ENCODE results near the gene ZNF584.
A peak's percentile ranks its signal among the peaks of the same experiment; 100 is the strongest.

Gene ZNF584

GRCh38 chr19:58380037-58380661, 28.3 kb upstream of the ZNF584 start:
- no peak for DNase-seq
- TF ChIP-seq GATA1 (IDR thresholded peaks at IDR 0.05; ENCODE audit: low read depth, low read length) (no peak), POLR2A (IDR thresholded peaks at IDR 0.05; ENCODE audit: low read length) (no peak)

DNA sequence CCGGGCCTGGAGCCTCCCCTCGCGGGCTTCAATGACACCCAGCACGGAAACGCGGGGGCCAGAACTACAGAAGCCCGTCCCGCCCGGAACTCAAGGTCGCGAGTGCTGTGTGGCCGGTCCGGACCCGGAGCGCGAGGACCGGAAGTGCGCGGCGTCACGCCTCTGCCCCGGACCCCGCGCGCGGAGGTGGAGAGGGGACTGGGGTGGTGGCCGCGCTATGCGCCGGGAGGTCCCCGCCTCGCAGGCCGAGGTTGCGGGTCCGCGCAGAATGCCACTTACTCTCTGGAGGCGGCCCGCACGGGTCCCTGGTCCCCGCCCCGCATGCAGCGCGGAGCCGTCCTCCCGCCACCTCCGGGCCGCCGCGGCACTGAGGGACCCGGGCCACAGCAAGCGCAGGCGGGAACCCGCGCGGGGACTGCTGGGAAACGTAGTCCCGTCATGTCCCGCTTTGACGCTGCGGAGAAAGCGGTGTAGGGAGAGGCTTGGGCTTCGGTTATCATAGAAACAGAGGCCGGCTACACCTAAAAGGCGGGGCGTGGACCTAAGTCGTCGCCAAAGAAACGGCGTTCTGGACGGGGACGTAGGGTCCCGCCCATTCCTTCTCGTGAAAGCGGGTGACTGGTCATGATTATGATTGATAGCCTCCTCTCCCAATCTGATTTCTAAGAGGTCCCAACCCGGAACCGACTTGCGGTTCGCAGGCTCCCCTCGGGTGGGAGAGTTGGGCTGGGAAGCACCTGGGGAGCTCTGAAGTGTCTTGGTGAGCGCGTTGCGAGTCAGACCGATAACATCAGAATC, 27.6 kb upstream of the ZNF584 start, which contains the start of gene ZNF837:
Gene ZNF837 (minus strand): TSS at position 369 of the 798 bp plus-strand sequence. CDS start 11,698 bp downstream, outside the sequence.
- DNase-seq = peak; percentile 100
- TF ChIP-seq GATA1 (IDR thresholded peaks at IDR 0.05; ENCODE audit: low read depth, low read length) (no peak), POLR2A (IDR thresholded peaks at IDR 0.05; ENCODE audit: low read length) (peak; percentile 95)

DNA sequence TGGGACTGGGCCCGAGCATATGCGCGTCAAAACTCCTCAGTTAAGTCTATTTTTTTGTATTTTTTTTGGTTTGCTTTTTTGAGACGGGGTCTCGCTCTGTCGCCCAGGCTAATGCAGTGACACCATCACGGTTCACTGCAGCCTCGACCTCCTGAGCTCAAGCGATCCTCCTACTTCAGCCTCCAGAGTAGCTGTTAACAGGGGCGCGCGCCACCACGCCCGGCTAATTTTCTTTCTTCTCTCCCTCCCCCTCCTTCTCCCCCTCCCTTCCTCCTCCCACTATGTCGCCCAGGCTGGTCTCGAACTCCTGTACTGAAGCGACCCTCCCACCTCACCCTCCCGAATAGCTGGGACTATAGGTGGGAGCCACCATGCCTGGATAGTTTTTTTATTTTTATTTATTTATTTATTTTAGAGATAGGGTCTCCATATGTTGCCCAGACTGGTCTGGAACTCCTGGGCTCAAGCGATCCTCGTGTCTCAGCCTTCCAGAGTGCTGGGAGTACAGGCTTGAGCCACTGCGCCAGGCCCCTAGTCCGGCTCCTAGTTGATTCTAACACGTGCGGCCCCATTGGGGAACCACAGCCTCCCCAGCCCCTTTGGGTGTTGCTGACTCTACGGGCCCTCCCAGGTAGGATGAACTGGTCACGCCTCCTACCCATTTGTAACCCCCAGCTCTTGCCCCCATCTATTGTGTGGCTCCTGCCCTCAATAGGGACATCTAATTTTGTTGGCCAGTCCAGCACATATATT, 26.8 kb upstream of the ZNF584 start:
- no peak for TF ChIP-seq GATA1 (IDR thresholded peaks at IDR 0.05; ENCODE audit: low read depth, low read length)
- no peak for TF ChIP-seq POLR2A (IDR thresholded peaks at IDR 0.05; ENCODE audit: low read length)
- no peak for DNase-seq

GRCh38 chr19:58382997-58383603, 25.3 kb upstream of the ZNF584 start:
- TF ChIP-seq GATA1 (IDR thresholded peaks at IDR 0.05; ENCODE audit: low read depth, low read length) (no peak), POLR2A (IDR thresholded peaks at IDR 0.05; ENCODE audit: low read length) (no peak)
- DNase-seq = no peak

- DNase-seq = no peak
- TF ChIP-seq POLR2A (IDR thresholded peaks at IDR 0.05; ENCODE audit: low read length) (no peak), GATA1 (IDR thresholded peaks at IDR 0.05; ENCODE audit: low read depth, low read length) (no peak)
Observed at GRCh38 chr19:58385313-58385890, 23.0 kb upstream of the ZNF584 start.

DNA sequence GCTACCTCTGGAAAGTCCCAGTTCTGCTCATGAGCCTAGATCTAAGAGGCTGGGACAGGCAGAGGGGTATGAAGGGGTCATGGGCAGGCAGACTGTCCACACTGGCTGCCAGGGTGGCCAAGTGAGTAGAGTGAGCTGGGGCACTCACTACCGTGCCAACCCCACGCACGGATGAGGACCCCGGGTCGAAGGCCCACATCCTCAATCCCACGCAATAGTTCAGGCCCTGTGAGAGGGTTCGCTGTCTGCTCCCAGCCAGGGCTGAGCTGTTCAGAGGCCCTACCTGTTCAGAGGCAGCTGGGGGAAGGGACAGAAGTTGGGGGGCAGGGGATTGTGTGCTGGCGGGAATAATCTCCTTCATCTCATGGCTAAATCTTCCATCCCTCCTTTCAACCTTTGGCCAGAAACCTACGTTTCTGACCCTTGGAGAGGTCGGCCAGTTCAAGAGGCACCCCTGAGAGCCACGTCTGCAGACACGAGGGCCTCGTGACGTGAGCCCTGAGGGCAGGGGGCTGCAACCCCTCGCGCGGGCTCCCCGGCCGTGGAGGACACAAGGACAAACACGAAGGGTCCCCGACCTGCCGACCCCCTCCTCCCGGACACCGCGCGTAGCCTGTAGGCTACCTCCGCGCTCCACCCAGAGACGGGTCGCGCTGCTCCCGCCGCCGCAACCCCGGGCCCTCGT, 22.4 kb upstream of the ZNF584 start:
- no peak for DNase-seq
- TF ChIP-seq GATA1 (IDR thresholded peaks at IDR 0.05; ENCODE audit: low read depth, low read length) = no peak
- no peak for TF ChIP-seq POLR2A (IDR thresholded peaks at IDR 0.05; ENCODE audit: low read length)

- peak; percentile 98 for TF ChIP-seq POLR2A (IDR thresholded peaks at IDR 0.05; ENCODE audit: low read length)
- TF ChIP-seq GATA1 (IDR thresholded peaks at IDR 0.05; ENCODE audit: low read depth, low read length) = no peak
Observed at GRCh38 chr19:58386576-58387337, 21.7 kb upstream of the ZNF584 start, which contains the start of gene RPS5. Gene RPS5, plus strand, starts transcription at chr19:58387269. Its CDS starts 869 bp downstream, at chr19:58388138.

GRCh38 chr19:58387338-58388174, 20.9 kb upstream of the ZNF584 start:
- TF ChIP-seq POLR2A (IDR thresholded peaks at IDR 0.05; ENCODE audit: low read length) (peak; percentile 74), GATA1 (IDR thresholded peaks at IDR 0.05; ENCODE audit: low read depth, low read length) (no peak)
- DNase-seq = peak in 1 of 2 experiments; percentile 66

More at GRCh38 chr19:58386576-58387337, 21.7 kb upstream of the ZNF584 start, which contains the start of gene RPS5:
- DNase-seq = peak; percentile 98 to 99

- TF ChIP-seq GATA1 (IDR thresholded peaks at IDR 0.05; ENCODE audit: low read depth, low read length) (no peak), POLR2A (IDR thresholded peaks at IDR 0.05; ENCODE audit: low read length) (no peak)
- no peak for DNase-seq
Observed at GRCh38 chr19:58388175-58388526, 20.3 kb upstream of the ZNF584 start.

- TF ChIP-seq POLR2A (IDR thresholded peaks at IDR 0.05; ENCODE audit: low read length) = no peak
- no peak for TF ChIP-seq GATA1 (IDR thresholded peaks at IDR 0.05; ENCODE audit: low read depth, low read length)
- no peak for DNase-seq
Observed at GRCh38 chr19:58392945-58393724, 15.3 kb upstream of the ZNF584 start.

DNA sequence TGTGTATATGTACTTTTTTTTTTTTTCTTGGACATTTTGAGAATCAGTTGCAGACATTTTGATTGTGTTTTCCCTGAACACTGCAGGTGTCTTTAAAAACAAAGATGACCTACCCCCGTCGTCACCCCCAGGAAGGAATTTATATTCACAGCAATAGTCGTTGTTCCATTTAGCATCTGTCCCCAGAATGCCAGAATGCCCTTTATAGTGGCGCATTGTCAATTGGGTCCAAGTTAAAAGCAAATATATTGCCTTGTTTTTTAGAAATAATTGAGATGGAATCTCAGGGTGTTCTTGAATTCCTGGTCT, 14.8 kb upstream of the ZNF584 start:
- TF ChIP-seq GATA1 (IDR thresholded peaks at IDR 0.05; ENCODE audit: low read depth, low read length) (no peak), POLR2A (IDR thresholded peaks at IDR 0.05; ENCODE audit: low read length) (no peak)
- no peak for DNase-seq

All from erythroblast (primary cell).